Stomach (tissue), 4 donors: Measurements from ENCODE around the gene S100A2.

Source experiments
- CTCF ChIP-seq, 7 experiments: fragments of 450-650 bp in 4 of 7; fragments of 200-600 bp in 3 of 7; sonication (generic) in 3 of 7; IDR thresholded peaks; one replicate each; pipeline ENCODE4 v1.5.1; 2016 to 2019; ENCODE audit warnings: antibody characterized with exemption in 7 of 7, control low read depth in 2 of 7, mild to moderate bottlenecking in 1 of 7
- EP300 ChIP-seq: sonication (generic); formaldehyde crosslinking; IDR thresholded peaks from one replicate; pipeline ENCODE4 v1.6.1; 2017; ENCODE audit warnings: antibody characterized with exemption
- POLR2A ChIP-seq, 4 donors: fragments of 450-650 bp; IDR thresholded peaks; one replicate each; pipeline ENCODE4 v1.6.1; 2016; ENCODE audit warnings: antibody characterized with exemption in 4 of 4, control low read depth in 2 of 4, mild to moderate bottlenecking in 1 of 4, moderate library complexity in 1 of 4

DNA sequence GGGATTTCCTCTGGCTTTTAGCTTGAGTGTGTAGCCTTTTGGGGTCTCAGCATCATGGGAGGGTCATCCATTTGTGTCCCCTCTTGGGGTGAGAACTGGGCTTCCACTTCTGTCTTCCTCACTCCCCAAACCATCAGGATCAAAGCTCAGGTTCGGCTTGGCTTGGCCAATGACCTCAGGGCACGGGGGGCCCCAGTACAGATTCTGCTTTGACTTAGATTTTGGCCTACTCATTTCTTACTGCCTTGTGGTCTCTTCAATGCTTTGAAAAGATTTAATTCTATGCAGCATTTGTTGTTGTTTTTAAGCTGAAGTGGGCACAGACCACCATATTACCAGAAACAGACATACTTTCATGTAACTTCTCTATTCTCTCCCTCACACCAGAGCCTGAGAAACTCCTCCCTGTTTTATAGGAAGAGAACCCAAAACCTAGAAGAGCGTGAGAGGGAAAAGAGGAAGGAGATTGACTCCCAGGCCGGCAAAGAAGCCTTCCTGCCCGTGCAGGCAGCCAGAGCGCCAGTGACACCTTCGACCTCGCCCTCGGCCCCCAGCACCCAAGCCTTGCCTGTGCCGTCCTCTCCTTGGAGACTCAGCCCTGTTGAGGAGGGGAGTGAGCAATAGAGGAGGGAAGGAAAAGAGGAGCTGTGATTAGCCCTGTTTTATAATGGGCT is 14.7 kb downstream of the S100A2 start:
- TF ChIP-seq CTCF (IDR thresholded peaks at IDR 0.05) (no peak), POLR2A (IDR thresholded peaks at IDR 0.05) (no peak), EP300 (no peak)
